SIG-M5 treated with dmso at 0.1 percent for 504 hours (cell line): ENCODE data around the gene PLD6.
"Not testable (repeated sequence)": the region's sequence is repeated elsewhere in the genome, so short reads cannot be mapped to it uniquely, and the experiment has no call there.

Experiments used
- DNase-seq: peaks from one replicate; lab custom pipeline; 2025; ENCODE audit not compliant: unreplicated experiment; lab: John Stamatoyannopoulos, UW

Gene PLD6, protein sequence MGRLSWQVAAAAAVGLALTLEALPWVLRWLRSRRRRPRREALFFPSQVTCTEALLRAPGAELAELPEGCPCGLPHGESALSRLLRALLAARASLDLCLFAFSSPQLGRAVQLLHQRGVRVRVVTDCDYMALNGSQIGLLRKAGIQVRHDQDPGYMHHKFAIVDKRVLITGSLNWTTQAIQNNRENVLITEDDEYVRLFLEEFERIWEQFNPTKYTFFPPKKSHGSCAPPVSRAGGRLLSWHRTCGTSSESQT

GRCh38 chr17:17206124-17206912 is at the start of gene PLD6:
TSS of gene PLD6 (minus strand) at chr17:17206333. CDS start at chr17:17206286, 47 bp downstream.
- DNase-seq: peak; percentile 86

DNA sequence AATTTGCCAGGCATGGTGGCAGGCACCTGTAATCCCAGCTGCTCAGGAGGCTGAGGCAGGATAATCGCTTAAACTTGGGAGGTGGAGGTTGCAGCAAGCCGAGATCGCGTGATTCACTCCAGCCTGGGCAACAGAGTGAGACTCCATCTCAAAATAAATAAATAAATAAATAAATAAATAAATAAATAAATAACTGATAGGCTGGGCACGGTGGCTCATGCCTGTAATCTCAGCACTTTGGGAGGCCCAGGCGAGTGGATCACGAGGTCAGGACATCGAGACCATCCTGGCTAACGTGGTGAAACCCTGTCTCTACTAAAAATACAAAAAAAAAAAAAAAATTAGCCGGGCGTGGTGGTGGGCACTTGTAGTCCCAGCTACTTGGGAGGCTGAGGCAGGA is 49.6 kb upstream of the PLD6 start:
- DNase-seq: not testable (repeated sequence)

DNA sequence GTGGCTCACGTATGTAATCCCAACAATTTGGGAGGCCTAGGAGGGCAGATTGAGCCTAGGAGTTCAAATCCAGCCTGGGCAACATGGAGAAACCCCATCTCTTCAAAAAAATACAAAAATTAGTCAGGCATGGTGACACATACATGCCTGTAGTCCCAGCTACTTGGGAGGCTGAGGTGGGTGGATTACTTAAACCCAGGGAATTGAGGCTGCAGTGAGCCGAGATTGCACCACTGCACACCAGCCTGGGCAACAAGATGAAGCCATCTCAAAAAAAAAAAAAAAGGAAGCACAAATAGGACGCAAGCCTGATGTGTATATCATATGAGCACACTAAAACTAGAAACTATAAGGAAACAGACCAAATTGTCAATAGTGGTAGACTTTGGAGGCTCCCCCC is 47.9 kb upstream of the PLD6 start:
- no peak for DNase-seq

DNA sequence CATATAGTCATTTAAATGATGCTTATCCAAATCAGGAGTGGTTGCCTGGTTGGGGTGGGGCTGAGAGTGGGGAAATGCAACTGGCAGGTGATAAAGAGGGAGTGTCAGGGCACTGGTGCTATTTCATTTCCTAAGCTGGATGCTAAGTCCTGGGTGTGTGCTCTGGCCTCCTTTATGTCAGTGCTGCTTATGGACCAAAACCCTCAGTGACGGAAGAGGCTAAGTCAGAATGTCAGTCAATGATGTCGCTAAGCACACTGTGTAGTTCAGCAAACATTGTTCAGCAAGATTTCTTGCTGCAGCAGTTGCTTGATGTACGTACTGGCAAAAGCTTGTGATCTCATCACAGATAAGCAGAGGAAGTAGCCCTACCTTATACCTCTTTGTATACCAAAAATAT is 47.3 kb upstream of the PLD6 start:
- DNase-seq: no peak

GRCh38 chr17:17252149-17252661 is 46.1 kb upstream of the PLD6 start:
- DNase-seq: no peak

DNA sequence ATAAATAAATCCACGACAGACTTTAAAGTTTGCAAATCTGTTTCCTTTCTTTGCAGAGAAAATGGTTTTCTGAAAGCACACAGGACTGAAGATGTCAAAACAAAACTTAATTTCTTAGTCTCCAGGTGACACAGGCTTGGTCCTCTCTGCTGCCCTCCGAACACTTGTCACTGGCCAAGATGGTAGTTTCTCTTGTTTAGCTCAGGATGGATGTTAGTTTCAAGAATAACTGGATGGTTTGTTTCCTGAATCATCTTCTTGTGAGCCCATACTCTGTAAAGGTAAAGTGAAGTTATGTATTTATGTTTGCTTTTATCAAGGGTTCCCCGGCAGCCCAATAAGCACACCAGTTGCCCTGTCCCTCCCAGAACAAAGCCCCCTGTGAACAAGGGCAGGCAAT is 40.7 kb upstream of the PLD6 start:
- DNase-seq: no peak

DNA sequence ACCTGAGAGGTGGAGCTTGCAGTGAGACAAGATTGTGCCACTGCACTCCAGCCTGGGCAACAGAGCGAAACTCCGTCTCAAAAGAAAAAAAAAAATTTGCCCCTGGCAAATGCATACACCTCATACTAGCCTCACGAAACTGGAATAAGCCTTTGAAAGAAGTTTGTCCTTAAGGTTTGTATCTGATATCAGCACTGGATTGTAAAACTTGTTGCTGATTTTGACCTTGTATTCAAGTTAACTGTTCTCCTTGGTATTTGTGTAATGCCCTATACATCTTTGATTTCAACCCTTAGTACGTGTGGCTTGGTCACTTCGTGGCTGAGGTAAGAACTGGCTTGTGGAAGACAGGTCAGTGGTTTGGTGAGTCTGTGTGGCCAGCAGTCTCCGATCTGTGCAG is 37.0 kb upstream of the PLD6 start:
- no peak for DNase-seq

DNA sequence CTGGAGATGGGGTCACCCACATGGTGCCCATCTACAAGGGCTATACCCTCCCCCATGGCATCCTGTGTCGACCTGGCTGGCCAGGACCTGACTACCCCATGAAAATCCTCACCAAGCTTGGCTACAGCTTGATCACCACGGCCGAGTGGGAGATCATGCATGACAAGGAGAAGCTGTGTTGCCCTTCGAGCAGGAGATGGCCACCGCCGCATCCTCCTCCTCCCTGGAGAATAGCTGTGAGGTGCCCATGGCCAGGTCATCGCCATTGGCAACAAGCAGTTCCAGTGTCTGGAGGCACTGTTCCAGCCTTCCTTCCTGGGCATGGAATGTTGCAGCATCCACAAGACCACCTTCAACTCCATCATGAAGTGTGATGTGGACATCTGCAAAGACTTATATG is 36.1 kb upstream of the PLD6 start:
- DNase-seq: no peak

DNA sequence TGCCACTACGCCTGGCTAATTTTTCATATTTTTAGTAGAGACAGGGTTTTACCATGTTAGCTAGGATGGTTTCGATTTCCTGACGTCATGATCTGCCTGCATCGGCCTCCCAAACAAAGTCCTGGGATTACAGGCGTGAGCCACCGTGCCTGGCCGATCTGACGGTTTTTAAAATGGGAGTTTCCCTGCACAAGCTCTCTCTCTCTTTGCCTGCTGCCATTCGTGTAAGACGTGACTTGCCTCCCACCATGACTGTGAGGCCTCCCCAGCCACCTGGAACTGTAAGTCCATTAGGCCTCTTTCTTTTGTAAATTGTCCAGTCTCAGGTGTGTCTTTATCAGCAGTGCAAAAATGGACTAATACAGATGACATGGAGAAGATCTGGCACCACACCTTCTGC is 35.5 kb upstream of the PLD6 start:
- DNase-seq: no peak

DNA sequence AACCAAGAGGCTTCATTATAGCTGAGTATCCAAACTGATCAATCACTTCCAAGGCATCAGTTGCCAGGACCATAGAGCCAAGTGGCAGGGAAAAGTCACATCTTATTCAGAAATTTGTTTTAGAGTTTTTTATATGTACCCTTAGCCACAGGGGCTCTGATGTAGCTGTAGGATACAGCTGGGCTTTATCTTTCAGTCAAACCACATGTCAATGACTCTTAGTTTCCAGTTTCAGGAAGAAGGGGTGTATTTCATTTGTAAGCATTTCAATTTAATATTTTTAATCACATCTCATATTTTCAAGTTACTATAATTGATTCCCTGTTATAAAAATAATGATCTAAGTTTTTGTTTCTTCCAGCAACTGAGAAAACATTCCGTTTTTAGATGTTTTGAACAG is 33.7 kb upstream of the PLD6 start:
- no peak for DNase-seq

DNA sequence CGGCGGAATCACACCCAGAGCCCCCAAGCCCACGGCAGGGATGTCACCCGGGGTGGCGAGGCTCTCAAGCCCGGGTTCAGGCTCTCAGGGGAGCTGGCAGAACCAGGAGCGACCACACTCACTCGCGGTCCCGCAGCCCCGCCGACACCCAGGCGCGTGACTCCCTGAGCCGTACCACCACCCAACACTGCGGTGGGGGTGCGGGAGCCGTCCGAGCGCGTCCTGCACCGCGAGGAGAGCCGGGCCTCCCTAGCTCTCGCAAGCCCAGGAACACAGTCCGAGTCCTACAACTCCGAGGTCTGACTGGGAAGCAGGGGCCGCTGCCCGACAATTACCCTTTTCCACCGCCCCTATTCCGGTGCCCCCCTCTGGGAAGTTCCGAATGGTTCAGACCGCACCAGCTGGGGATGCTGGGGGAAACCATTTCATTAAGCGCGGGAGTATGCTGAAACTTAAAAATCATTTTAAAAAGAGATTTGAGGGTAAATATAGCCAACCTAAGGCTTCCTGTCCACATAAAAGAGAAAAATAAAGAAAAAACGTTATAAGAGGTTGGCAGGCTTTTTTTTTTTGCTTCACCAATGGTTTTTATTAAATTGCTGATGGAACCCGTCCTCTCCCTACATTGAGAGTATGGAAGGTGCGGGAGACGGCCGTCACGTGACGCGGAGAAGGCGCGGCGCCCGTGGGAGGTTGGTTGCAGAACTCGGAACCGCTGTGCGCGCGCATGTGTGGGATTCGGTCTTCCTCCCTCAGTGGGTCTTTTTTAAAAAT is 31.1 kb upstream of the PLD6 start, which contains the start of gene FLCN:
TSS of gene FLCN (minus strand) at position 143 of the 774 bp plus-strand sequence. CDS start 9,031 bp downstream, outside the sequence.
- peak; percentile 80 for DNase-seq

DNA sequence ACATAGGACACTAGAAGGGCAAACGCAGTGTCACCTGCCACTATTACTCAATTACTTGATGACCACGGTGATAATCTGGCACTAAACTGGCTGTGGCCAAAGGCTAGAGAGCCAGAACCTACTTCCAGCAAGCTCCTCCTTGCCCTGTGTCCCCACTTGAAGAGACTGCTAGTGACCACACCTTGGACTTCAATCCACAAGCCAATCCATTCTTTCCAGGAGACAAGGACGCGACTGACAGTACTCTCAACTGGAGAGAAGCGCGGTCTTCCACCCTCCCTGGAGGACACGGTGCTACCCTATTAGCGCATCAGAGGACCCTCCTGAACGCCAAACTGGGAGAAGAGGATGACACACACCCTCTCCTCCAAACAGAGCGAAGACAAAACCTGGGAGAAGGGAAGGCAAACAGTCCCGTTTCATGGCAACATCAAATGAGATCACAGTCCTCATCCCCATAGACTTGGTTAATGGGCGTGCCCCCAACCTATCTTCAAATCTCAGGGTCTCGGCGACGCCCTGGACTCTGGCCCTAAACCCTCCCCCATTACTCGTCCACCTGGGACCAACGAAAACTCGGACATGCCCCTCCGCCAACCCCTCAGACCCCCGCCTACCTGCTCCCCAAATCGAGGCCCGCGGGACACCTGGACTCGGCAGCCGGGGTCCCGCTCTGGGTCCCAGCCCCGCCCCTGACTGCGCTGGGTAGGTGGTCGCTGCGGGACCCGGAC is 30.3 kb upstream of the PLD6 start:
- DNase-seq: no peak

DNA sequence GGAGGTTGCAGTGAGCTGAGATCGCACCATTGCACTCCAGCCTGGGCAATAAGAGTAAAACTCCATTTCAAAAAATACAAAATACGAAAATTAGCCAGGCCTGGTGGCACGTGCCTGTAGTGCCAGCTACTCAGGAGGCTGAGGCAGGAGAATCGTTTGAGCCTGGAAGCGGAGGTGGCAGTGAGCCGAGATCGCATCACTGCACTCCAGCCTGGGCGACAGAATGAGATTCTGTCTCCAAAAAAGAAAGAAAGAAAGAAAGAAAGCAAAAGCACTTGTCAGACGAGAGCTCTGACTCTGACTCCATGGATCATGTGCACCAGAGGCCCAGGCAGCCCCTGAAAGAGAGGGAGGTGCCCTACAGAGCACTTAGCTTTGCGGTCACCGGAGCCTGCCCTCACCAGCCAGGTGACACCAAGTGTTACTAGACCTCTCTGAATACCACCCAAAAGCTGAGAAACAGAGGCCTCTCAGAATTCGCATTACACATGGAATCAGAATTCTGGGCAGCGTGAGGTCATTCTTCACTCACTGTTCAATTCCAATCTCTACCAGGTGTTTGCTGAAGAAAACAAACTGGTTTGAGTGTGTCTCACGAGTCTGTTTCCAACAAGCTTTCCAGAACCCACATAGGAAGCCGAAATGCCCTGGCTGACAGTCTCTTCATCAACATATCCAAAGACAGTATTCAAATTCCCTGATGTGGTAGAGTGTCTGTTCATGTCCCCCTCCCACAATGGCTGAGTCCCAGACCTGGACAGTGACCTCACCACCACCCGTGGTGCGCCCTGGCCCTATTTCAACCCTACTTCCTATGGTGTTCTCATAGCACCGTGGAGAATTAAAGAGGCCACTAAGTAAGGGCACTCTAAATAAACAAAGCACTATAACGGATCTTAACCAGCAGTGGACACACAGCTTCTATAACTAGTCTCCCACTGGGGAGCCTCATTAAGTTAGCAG is 29.4 kb upstream of the PLD6 start:
- DNase-seq: no peak

DNA sequence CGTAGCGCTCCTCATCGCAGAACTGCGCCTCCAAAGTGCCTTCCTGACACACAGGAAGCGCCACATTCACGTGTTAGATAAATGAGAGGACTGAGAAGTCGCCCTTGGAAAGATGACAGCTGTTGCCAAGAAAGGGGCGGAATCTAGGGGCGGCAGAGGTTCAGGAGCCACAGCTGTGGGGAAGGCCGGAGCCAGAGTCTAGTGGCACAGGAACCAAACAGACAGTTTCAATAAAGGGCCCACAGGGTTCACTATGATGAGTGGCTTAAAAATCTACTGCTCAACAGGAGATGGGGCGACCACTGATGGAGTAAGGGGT is 26.1 kb upstream of the PLD6 start:
- DNase-seq: no peak

DNA sequence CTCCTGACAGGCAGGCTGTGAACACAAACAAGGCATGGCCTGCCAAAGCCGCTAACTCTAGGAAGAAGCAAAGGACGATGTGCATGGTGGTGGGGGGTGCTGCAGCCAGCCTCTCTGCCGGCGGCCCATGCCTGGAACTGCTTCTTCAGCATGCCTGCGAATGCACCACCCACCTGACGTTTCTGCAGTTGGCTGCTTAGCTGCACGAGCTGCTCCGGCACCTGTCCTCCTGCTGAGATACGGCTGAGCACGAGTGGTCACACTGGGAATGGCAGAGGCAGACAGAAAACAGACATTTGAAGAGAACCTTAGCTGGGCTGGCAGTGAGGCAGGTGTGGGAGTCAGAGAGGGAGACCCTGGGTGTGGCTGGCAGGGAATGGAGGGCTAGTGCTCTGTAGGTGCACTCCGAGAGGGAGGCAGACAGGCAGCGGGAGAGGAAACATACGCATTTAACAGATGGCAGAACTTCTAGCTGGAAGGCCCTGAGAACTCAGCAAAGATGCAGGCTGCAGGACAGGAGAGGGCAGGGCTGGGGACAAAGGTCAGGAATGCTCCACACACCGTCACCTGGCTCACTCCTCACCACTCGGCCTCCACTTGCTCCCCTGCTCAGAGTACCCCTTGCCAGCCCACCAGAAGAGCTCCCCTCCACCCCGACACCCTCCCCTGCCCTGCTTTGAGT is 25.6 kb upstream of the PLD6 start:
- no peak for DNase-seq

DNA sequence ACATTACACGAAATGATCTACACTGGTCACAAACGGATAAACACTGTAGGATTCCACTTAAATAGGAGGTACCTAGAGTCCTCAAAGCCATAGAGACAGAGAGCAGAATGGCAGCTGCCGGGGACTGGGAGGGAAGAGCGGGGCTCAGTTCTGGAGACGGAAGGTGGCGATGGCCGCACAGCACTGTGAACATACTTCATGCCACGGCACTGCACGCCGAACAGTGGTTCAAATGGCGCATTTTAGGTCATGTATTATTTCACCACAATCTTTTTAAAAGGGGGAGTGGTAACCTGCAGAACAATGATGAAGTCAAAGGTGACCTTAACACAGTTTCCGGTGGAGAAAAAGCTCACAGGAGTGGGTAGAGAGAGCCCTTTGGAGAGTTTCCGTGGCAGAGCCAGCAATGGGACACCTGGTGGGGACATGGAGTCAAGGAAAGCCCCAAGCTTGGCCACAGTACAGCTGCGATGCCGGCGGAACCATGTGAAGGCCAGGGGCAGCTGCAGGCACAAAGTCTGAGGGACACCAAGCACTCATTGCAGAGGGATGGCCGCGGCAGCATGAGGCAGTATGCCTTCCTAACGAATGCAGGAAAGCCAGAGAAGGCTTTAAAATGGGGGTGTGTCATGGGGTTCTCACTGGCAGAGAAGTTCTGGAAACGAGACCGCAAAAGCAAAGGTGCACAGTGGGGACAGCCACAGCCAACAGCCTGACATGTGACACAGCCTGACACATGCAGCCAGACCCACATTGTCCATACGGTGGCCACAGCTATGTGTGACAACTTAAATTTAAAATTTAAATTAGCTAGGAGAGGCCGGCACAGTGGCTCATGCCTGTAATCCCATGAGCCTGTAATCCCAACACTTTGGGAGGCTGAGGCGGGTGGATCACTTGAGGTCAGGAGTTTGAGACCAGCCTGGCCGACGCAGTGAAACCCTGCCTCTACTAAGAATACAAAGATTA is 23.6 kb upstream of the PLD6 start:
- no peak for DNase-seq

DNA sequence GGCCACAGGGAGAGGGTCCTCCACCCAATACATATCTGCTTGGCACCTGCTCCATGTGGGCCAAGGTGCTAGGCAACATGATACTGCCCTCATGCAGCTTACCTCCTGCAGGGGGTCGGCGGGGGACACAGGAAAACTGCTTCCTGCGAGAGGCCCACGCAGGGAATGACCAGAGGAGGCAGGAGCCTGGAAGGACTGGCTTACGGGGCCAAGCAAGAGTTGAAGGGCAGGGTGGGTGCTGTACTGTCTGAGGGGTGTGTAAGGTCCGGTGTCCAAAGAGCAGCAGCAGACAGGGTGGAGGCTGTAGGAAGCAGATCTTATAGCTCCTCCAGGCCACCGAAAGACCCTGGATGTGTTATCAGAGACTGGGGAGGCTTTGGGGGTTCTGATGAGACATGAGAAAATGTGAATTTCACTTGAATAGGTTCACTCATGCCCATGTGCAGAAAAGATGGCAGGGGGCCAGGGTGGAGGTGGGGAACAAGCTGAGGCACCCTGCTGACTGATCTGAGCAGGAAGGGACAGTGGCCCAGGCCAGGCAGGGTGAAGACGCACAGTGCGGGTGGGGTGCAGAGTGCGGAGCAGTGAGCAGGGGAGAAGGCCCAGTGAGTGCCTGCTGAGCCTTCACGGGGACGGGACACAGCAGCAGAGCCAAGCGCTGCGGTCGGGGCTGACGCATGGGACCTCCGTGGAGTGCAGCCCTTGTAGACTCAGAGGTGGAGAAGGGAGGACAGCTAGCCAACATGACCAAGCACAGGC is 22.6 kb upstream of the PLD6 start:
- no peak for DNase-seq
